WTC11 (cell line): ENCODE data around the gene CEP57L1. TPM values are rescaled to one million over a fixed set of nuclear protein-coding genes. Genes with fewer than 3 reads are reported as not detected.

Experiments
- ATAC-seq: fragments of 200-7000 bp; cut with Tn5 transposase; 2 replicates; pipeline ENCODE4 v1.10.0; 2021; ENCODE audit warnings: mild to moderate bottlenecking, moderate library complexity
- CTCF ChIA-PET: fragments of 300-600 bp; sonication (Branson Sonifier 250); formaldehyde crosslinking; loops from one replicate; lab custom pipeline; 2021; ENCODE audit warnings: antibody characterized with exemption; lab: Charles Lee
- POLR2A ChIA-PET: fragments of 350-600 bp; sonication (Branson Sonifier 250); formaldehyde crosslinking; loops from one replicate; lab custom pipeline; 2021; ENCODE audit warnings: antibody characterized with exemption; lab: Charles Lee
- DNase-seq: peaks from one replicate; pipeline ENCODE4 v3.0.0; 2021; ENCODE audit warnings: low spot score
- H3K27ac Mint-ChIP-seq: 2 replicates; pipeline ENCODE4 v1.8.0; 2021; ENCODE audit warnings: mixed read lengths
- H3K27me3 Mint-ChIP-seq: 2 replicates; pipeline ENCODE4 v1.8.0; 2021; ENCODE audit warnings: low read depth, mild to moderate bottlenecking, moderate library complexity, mixed read lengths
- H3K36me3 Mint-ChIP-seq: 2 replicates; pipeline ENCODE4 v1.8.0; 2021; ENCODE audit warnings: mixed read lengths
- H3K4me1 Mint-ChIP-seq: 2 replicates; pipeline ENCODE4 v1.8.0; 2022; ENCODE audit warnings: mixed read lengths
- H3K4me3 Mint-ChIP-seq: 2 replicates; pipeline ENCODE4 v1.8.0; 2021; ENCODE audit warnings: mild to moderate bottlenecking, moderate library complexity, mixed read lengths
- H3K9me3 Mint-ChIP-seq: 2 replicates; pipeline ENCODE4 v1.8.0; 2021; ENCODE audit warnings: mixed read lengths
- AR ChIP-seq: fragments of 250-450 bp; sonication (Bioruptor Pico); IDR thresholded peaks from 2 replicates; pipeline ENCODE4 v1.9.0; 2021; ENCODE audit warnings: mild to moderate bottlenecking
- ATF6 ChIP-seq: sonication (generic); formaldehyde crosslinking; IDR thresholded peaks from 2 replicates; pipeline ENCODE4 v1.8.1; 2023; ENCODE audit warnings: mild to moderate bottlenecking, missing genetic modification reagents
- CDX4 ChIP-seq: fragments of 250-450 bp; sonication (Bioruptor Pico); IDR thresholded peaks from 2 replicates; pipeline ENCODE4 v1.9.0; 2021; ENCODE audit warnings: moderate library complexity, mild to moderate bottlenecking, inconsistent platforms, borderline replicate concordance
- ESRRA ChIP-seq: sonication (generic); formaldehyde crosslinking; IDR thresholded peaks from 2 replicates; pipeline ENCODE4 v1.8.1; 2022; ENCODE audit warnings: mild to moderate bottlenecking, missing genetic modification reagents, borderline replicate concordance
- FOXP1 ChIP-seq: sonication (generic); formaldehyde crosslinking; IDR thresholded peaks from 2 replicates; pipeline ENCODE4 v1.8.0; 2022; ENCODE audit warnings: missing genetic modification reagents, mild to moderate bottlenecking, moderate library complexity, borderline replicate concordance
- IRF2 ChIP-seq: sonication (generic); formaldehyde crosslinking; IDR thresholded peaks from 2 replicates; pipeline ENCODE4 v1.8.0; 2022; ENCODE audit warnings: low read depth, missing genetic modification reagents, borderline replicate concordance
- JAZF1 ChIP-seq: fragments of 250-450 bp; sonication (Bioruptor Pico); IDR thresholded peaks from 2 replicates; pipeline ENCODE4 v1.9.0; 2021; ENCODE audit warnings: moderate library complexity, mild to moderate bottlenecking, inconsistent platforms
- MXD4 ChIP-seq: fragments of 250-450 bp; sonication (Bioruptor Pico); IDR thresholded peaks from 2 replicates; pipeline ENCODE4 v1.8.0; 2021; ENCODE audit warnings: mild to moderate bottlenecking, moderate library complexity, borderline replicate concordance
- NFYB ChIP-seq: sonication (generic); formaldehyde crosslinking; conservative IDR thresholded peaks from 2 replicates; pipeline ENCODE4 v1.8.0; 2022; ENCODE audit warnings: low read depth, missing genetic modification reagents
- NR2C2 ChIP-seq: sonication (generic); formaldehyde crosslinking; IDR thresholded peaks from 2 replicates; pipeline ENCODE4 v1.8.0; 2022; ENCODE audit warnings: mild to moderate bottlenecking, missing genetic modification reagents
- PRRX2 ChIP-seq: fragments of 250-450 bp; sonication (Bioruptor Pico); IDR thresholded peaks from 2 replicates; pipeline ENCODE4 v1.8.0; 2021; ENCODE audit warnings: mild to moderate bottlenecking
- TP53 ChIP-seq: sonication (generic); formaldehyde crosslinking; IDR thresholded peaks from 2 replicates; pipeline ENCODE4 v1.8.1; 2023; ENCODE audit warnings: mild to moderate bottlenecking, missing genetic modification reagents
- USF2 ChIP-seq: sonication (generic); formaldehyde crosslinking; IDR thresholded peaks from 2 replicates; pipeline ENCODE4 v1.8.1; 2023; ENCODE audit warnings: mild to moderate bottlenecking, missing genetic modification reagents, moderate library complexity
- ZBTB21 ChIP-seq: sonication (generic); formaldehyde crosslinking; IDR thresholded peaks from 2 replicates; pipeline ENCODE4 v1.8.1; 2023; ENCODE audit warnings: mild to moderate bottlenecking, missing genetic modification reagents, borderline replicate concordance
- ZMAT4 ChIP-seq: fragments of 250-450 bp; sonication (Bioruptor Pico); IDR thresholded peaks from 2 replicates; pipeline ENCODE4 v1.9.0; 2021; ENCODE audit warnings: mild to moderate bottlenecking
- ZNF121 ChIP-seq: sonication (generic); formaldehyde crosslinking; IDR thresholded peaks from 2 replicates; pipeline ENCODE4 v1.8.0; 2023; ENCODE audit warnings: missing genetic modification reagents
- ZNF138 ChIP-seq: sonication (generic); formaldehyde crosslinking; conservative IDR thresholded peaks from 2 replicates; pipeline ENCODE4 v1.8.1; 2022; ENCODE audit warnings: mild to moderate bottlenecking, moderate library complexity, missing genetic modification reagents
- ZNF219 ChIP-seq: sonication (generic); formaldehyde crosslinking; IDR thresholded peaks from 2 replicates; pipeline ENCODE4 v1.8.0; 2023; ENCODE audit warnings: missing genetic modification reagents, mild to moderate bottlenecking, borderline replicate concordance
- ZNF232 ChIP-seq: sonication (generic); formaldehyde crosslinking; IDR thresholded peaks from 2 replicates; pipeline ENCODE4 v1.8.0; 2022; ENCODE audit warnings: mild to moderate bottlenecking, missing genetic modification reagents
- ZNF281 ChIP-seq: sonication (generic); formaldehyde crosslinking; IDR thresholded peaks from 2 replicates; pipeline ENCODE4 v1.8.0; 2023; ENCODE audit warnings: mild to moderate bottlenecking, missing genetic modification reagents
- ZNF317 ChIP-seq: sonication (generic); formaldehyde crosslinking; IDR thresholded peaks from 2 replicates; pipeline ENCODE4 v1.8.1; 2023; ENCODE audit warnings: low read depth, mild to moderate bottlenecking, moderate library complexity, missing genetic modification reagents, borderline replicate concordance
- ZNF396 ChIP-seq: fragments of 250-450 bp; sonication (Bioruptor Pico); IDR thresholded peaks from 2 replicates; pipeline ENCODE4 v1.8.0; 2021; ENCODE audit warnings: mild to moderate bottlenecking, moderate library complexity, borderline replicate concordance
- ZNF532 ChIP-seq: fragments of 250-450 bp; sonication (Bioruptor Pico); IDR thresholded peaks from 2 replicates; pipeline ENCODE4 v1.9.0; 2021; ENCODE audit warnings: mild to moderate bottlenecking, borderline replicate concordance
- total RNA-seq: library from RNA; stranded (reverse); gene quantifications from 3 replicates; pipeline ENCODE4 v1.2.3, GENCODE V29; 2021

CEP57L1 gene
- total RNA-seq, 1 experiment from 2014 or later, result 13.1 TPM

GRCh38 chr6:109094416-109095035, 781 bp upstream of the CEP57L1 start, which contains the start of gene SESN1:
SESN1 (minus strand) TSS chr6:109094846; CDS start chr6:109094073, 773 bp downstream.
- DNase-seq (peak; percentile 93), ATAC-seq (peak; percentile 91)
- CTCF ChIA-PET, result interaction anchor here (0.6 to 2.5 kb wide), 9 partner anchors 13 to 613 kb away, joined by 3 to 14 read pairs (median 4); no protein-coding TSS in a partner anchor
- no peaks in the 10 kb centered on the region for H3K9me3 Mint-ChIP-seq
- no peaks in the 10 kb centered on the region for H3K36me3 Mint-ChIP-seq
- H3K27ac Mint-ChIP-seq, result peak within 1 kb of the TSS; percentile 99
- H3K4me1 Mint-ChIP-seq, result peaks cover 28% of the 10 kb centered on the region
- H3K27me3 Mint-ChIP-seq, result no peaks in the 10 kb centered on the region
- H3K4me3 Mint-ChIP-seq, result peak within 1 kb of the TSS; percentile 91
- POLR2A ChIA-PET, result interaction anchor here (0.6 to 1.6 kb wide), 11 partner anchors 12 to 537 kb away, joined by 3 to 6 read pairs (median 4); partner anchors contain the start of genes ARMC2, CD164, FOXO3 and PPIL6
- 0 out of 2 replicates have a peak, but pooled peaks have one; percentile 29 for TF ChIP-seq NFYB (CRISPR knock-in tag)
- TF ChIP-seq AR (CRISPR knock-in tag), result no peak
- no peak for TF ChIP-seq ZMAT4 (CRISPR knock-in tag)
- TF ChIP-seq JAZF1, result no peak
- TF ChIP-seq ZNF281 (CRISPR knock-in tag), result no peak
- no peak for TF ChIP-seq TP53
- TF ChIP-seq PRRX2, result no peak
- TF ChIP-seq MXD4, result no peak
- TF ChIP-seq FOXP1, result peak; percentile 61; the same call in 1 of the 2 replicates
- no peak for TF ChIP-seq ESRRA (CRISPR knock-in tag)
- TF ChIP-seq ZNF138 (CRISPR knock-in tag), result no peak
- TF ChIP-seq IRF2, result peak; percentile 27; the same call in 1 of the 2 replicates
- TF ChIP-seq ZBTB21 (CRISPR knock-in tag), result no peak
- TF ChIP-seq ZNF532 (CRISPR knock-in tag), result no peak
- no peak for TF ChIP-seq ZNF121
- TF ChIP-seq ZNF219 (CRISPR knock-in tag), result no peak
- TF ChIP-seq ATF6 (CRISPR knock-in tag), result no peak
- no peak for TF ChIP-seq NR2C2 (CRISPR knock-in tag)
- TF ChIP-seq USF2 (CRISPR knock-in tag), result no peak
- no peak for TF ChIP-seq ZNF317
- peak; percentile 80; the same call in 1 of the 2 replicates for TF ChIP-seq ZNF232 (CRISPR knock-in tag)
- TF ChIP-seq ZNF396 (CRISPR knock-in tag), result no peak
- no peak for TF ChIP-seq CDX4 (CRISPR knock-in tag)
